GM12891 (cell line): ENCODE results near the gene SIRPD.

Experiments
- POLR2A ChIP-seq: IDR thresholded peaks from 2 replicates; pipeline ENCODE4 v1.6.1; 2011; ENCODE audit warnings: low read depth, low read length, control low read depth
- POLR2AphosphoS5 ChIP-seq: IDR thresholded peaks from 2 replicates; pipeline ENCODE4 v1.6.1; 2011; ENCODE audit warnings: low read depth, low read length, control low read depth
- POU2F2 ChIP-seq: IDR thresholded peaks from 2 replicates; pipeline ENCODE4 v1.6.1; 2011; ENCODE audit warnings: low read depth, mild to moderate bottlenecking, control low read depth, low read length, moderate library complexity
- TAF1 ChIP-seq: IDR thresholded peaks from 2 replicates; pipeline ENCODE4 v1.6.1; 2011; ENCODE audit warnings: low read depth, low read length, control low read depth

GRCh38 chr20:1555952-1556351 lies 1.6 kb downstream of the SIRPD start:
- no peak for TF ChIP-seq TAF1
- no peak for TF ChIP-seq POLR2A
- TF ChIP-seq POLR2AphosphoS5 = no peak
- no peak for TF ChIP-seq POU2F2
